GM12891 (cell line): ENCODE results near the gene SPATA13.
"Not testable (repeated sequence)": the region's sequence is repeated elsewhere in the genome, so short reads cannot be mapped to it uniquely, and the experiment has no call there.

Experiments used
- DNase-seq: peaks from one replicate; pipeline ENCODE4 v3.0.0; 2011; ENCODE audit warnings: low spot score; ENCODE audit not compliant: insufficient read length
- FAIRE-seq: peaks from 2 replicates; lab custom pipeline; 2011; peaks lifted over from hg19 to GRCh38; lab: Jason Lieb, UNC
- PAX5 ChIP-seq: IDR thresholded peaks from 2 replicates; pipeline ENCODE4 v1.6.1; 2011; ENCODE audit warnings: low read length, moderate library complexity, mild to moderate bottlenecking; ENCODE audit not compliant: insufficient read depth, severe bottlenecking
- POLR2A ChIP-seq: IDR thresholded peaks from 2 replicates; pipeline ENCODE4 v1.6.1; 2011; ENCODE audit warnings: low read depth, low read length, control low read depth
- POLR2AphosphoS5 ChIP-seq: IDR thresholded peaks from 2 replicates; pipeline ENCODE4 v1.6.1; 2011; ENCODE audit warnings: low read depth, low read length, control low read depth
- POU2F2 ChIP-seq: IDR thresholded peaks from 2 replicates; pipeline ENCODE4 v1.6.1; 2011; ENCODE audit warnings: low read depth, mild to moderate bottlenecking, control low read depth, low read length, moderate library complexity
- SPI1 ChIP-seq: IDR thresholded peaks from 2 replicates; pipeline ENCODE4 v1.6.1; 2011; ENCODE audit warnings: low read depth, low read length, control low read depth
- TAF1 ChIP-seq: IDR thresholded peaks from 2 replicates; pipeline ENCODE4 v1.6.1; 2011; ENCODE audit warnings: low read depth, low read length, control low read depth

The SPATA13 gene

DNA sequence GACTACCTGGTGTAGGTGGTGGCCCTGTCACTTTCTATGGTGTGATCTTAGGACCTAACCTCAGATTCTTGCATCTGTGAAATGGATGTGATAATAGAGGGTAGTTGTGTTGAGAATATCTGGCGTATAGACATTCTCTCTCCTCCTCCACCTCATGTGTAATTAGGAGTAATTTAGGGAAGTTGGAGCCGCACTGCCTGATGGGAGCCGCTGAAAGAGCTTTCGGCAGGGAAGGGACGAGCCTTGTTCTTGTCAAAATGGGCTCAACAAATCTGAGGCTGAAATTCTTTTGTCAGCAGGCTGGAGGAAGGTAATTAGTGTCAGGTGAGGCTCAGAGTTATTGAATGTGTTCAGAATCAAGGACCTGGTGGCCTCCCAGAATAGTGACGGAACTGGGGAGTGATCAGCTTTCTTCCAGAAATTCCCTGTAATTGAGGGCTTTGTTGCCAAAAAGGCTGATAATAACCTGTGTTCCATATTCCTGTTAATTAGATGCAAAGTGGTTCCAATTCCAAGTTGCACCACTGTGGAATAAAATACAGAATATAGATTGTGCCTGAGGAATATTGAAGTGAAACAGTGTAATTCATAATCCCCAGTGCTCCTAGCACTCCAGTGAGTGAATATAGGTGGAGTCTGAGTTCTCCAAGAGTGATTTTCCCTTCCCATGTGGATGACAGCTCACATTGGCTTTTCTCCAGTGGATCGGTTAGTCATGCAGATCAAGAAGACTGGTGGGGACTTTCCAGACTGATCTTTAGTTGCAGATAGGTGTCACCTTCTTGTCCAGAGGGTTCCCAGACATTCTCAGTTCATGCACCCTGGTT is 47.5 kb downstream of the SPATA13 start:
- no peak for TF ChIP-seq POU2F2
- no peak for TF ChIP-seq POLR2AphosphoS5
- TF ChIP-seq POLR2A, result no peak
- DNase-seq (no peak), FAIRE-seq (no peak)

DNA sequence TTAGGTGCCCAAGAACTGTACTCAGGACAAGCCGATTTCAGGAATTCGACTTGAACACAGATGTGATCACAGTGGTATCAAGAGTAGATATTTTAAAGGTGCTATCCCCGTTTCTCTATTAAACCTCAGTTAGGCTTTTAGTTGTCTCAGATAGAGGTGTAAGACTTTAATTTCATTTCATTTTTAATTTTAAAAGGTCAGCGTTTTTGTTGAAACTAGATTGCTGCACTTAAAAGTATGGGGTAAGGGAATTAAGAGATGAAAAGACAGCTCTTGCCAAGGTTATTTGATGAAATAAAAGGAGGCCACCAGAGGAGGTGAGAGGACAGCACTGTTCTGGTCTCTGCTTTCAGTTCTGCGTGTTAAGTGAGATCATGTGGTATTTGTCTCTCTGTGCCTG is 48.6 kb downstream of the SPATA13 start:
- no peak for DNase-seq
- no peak for FAIRE-seq

DNA sequence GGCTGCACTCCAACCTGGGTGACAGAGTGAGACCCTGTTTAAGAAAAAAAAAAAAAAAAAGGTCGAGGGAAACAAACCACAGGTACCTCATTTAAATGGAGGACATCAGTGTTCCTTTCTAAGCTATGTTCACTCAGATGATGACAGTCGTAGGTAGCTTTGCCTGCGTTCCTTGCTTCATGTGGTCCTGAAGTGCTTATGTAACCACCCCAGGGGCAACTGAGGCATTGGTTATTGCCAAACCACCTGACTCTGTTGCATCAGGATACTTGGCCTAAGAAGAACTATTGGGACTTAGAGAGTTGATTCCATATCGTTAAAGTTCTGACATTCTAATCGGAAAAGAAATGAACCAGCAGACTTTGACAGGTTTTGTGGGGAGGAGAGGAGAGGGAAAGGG is 51.7 kb downstream of the SPATA13 start:
- FAIRE-seq (no peak), DNase-seq (no peak)
- TF ChIP-seq POU2F2, result no peak
- TF ChIP-seq POLR2AphosphoS5, result no peak
- TF ChIP-seq PAX5, result no peak
- TF ChIP-seq TAF1, result no peak
- TF ChIP-seq POLR2A, result no peak
- TF ChIP-seq SPI1, result no peak

More for the DNA sequence above, 48.6 kb downstream of the SPATA13 start:
- TF ChIP-seq PAX5 (no peak), TAF1 (no peak), POU2F2 (no peak), POLR2A (no peak), SPI1 (no peak), POLR2AphosphoS5 (no peak)

DNA sequence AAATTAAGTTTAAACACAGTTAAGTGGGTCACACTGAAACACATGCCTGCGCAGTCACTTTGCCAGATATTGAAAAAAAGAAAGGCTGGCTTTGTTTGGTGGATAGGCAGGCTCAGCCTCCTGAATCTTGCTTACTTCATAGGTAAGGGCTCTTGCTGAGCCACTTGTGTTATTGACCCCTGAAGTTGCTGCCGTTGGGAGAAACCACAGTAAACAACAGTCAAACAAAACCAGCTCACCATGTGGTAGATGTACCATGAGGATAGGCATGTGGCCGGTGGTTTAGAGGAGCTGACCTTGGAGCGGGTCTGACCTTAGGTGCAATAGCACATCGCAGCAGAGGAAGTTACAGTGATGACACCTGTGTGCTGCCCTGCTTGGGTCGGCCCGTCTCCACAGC is 52.2 kb downstream of the SPATA13 start:
- DNase-seq (no peak), FAIRE-seq (no peak)
- no peak for TF ChIP-seq PAX5
- no peak for TF ChIP-seq POU2F2
- TF ChIP-seq POLR2A, result no peak
- no peak for TF ChIP-seq TAF1
- TF ChIP-seq SPI1, result no peak
- TF ChIP-seq POLR2AphosphoS5, result no peak

DNA sequence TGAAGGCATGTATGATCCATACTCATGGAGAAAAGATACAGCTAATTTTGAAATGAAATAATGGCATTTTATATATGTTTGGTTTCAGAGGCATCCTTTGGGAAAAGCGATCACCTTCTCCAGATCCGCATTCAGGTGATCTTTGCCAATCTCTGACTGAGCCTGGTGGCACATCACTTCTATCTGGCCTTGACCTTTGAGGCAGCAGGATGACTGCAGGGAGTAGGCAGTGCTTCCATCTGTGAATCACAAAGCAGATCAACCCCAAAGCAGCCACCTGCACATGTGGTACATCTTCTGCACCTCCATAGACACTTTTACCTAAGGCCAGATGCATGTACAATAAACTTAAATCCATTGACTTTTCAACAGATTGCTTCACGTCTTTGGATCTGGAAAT is 53.4 kb downstream of the SPATA13 start:
- no peak for TF ChIP-seq PAX5
- TF ChIP-seq POLR2A, result no peak
- TF ChIP-seq TAF1, result no peak
- no peak for TF ChIP-seq SPI1
- TF ChIP-seq POU2F2, result no peak
- FAIRE-seq (no peak), DNase-seq (no peak)

DNA sequence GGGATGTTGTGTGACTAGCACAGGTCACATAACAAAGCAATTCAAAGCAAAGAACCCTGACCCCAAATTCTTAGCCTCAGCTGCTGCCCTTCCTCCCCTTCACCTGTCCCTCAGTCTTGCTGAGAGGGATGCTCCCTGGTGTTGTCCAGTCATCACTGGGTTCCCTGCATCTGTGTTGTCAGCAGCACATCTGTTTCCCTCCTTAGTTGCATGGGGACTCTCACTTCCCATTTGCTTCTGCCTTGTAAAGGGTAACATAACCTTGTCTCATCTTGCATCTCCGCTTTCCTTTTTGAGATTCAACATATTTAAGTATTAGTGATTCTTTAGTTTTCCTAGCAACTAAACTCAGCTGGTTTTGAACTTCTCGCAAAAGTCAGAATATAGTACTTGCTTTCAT is 54.0 kb downstream of the SPATA13 start:
- DNase-seq (peak; percentile 16), FAIRE-seq (peak; percentile 79)
- no peak for TF ChIP-seq POLR2A
- peak; percentile 79 for TF ChIP-seq SPI1
- TF ChIP-seq PAX5, result no peak
- no peak for TF ChIP-seq POU2F2
- TF ChIP-seq POLR2AphosphoS5, result no peak
- TF ChIP-seq TAF1, result no peak

DNA sequence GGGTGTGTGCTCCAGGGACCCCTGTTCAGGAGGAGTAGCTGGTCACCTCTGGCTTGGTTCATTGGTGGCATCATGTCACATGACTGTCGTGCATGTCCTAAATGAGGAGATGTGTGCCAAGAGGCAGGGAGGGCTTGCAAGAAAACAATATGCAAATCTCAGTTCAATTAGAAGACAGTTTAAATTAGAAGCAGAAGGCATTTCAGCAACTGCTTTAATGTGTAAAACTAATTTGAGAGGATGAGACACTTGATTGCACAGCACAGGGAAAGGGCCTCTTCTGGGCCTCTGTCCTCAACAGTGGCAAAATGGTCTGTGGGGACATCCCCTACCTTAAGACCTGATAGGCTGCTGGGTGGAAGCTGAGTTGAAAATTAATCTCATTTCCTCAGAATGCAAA is 54.6 kb downstream of the SPATA13 start:
- FAIRE-seq (peak; percentile 66), DNase-seq (no peak)
- TF ChIP-seq POLR2AphosphoS5 (no peak), TAF1 (no peak), POU2F2 (no peak), POLR2A (no peak), SPI1 (no peak), PAX5 (no peak)

DNA sequence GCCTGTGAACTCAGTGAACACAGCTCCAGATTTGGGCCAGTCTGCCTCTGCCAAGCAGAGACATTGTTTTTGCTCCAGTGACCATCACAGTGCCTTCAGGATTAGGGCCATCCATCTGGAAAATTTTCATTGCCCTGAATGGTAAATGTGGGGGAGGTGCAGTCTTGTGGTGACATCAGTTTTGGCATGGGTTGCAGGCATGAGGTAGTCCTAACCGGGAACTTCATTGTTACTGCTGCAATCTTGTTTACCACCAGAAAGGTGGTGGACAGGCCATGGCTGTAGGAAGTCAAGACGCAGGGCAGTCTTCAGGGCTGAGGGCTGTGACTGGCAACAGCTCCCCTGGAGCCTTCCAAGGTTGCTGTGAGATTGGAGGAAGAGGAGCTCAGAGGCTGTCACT is 55.2 kb downstream of the SPATA13 start:
- TF ChIP-seq TAF1 (no peak), PAX5 (no peak), POLR2AphosphoS5 (no peak), POU2F2 (no peak), SPI1 (no peak)
- FAIRE-seq (no peak), DNase-seq (no peak)

DNA sequence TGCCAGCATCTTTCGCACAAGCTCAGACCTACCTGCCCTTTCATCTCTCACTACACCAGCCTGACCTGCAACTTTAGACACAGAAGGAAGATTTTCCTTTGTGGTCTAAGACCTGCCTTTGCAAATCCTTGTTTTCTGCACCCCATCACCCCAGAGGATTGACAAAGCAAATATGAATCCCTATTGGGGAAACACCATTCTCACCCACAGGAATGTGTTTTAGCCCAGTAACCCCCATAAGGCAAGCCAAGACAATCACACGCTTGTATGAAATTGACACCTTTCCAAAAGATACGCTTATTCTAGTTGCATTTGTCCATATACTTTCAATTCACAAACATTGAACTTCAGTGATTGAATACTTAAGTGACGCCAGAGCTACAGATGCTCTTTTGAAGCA is 55.7 kb downstream of the SPATA13 start:
- no peak for DNase-seq
- FAIRE-seq, result no peak
- TF ChIP-seq POLR2AphosphoS5 (no peak), POLR2A (no peak), TAF1 (no peak), POU2F2 (no peak), SPI1 (no peak), PAX5 (no peak)

DNA sequence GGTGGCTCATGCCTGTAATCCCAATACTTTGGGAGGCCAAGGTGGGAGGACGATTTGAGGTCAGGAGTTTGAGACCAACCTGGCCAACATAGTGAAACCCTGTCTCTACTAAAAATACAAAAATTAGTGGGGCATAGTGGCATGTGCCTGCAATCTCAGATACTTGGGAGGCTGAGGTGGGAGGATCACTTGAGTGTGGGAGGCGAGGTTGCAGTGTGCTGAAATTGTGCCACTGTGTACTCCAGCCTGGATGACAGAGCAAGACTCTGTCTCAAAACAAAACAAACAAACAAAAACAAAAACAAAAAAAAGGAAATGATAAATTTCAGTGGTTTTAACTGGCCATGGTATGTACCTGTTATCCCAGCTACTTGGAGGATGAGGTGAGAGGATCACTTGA is 56.3 kb downstream of the SPATA13 start:
- peak; percentile 75 for TF ChIP-seq SPI1
- DNase-seq, FAIRE-seq: not testable (repeated sequence)
